H9 (cell line): ENCODE measurements around the gene NEIL1. TPM values are rescaled to one million over a fixed set of nuclear protein-coding genes. Genes with fewer than 3 reads are reported as not detected.

Experiments used
- DNase-seq: peaks from one replicate; pipeline ENCODE4 v3.0.0-alpha.2; 2017
- H2AFZ ChIP-seq: one replicate; pipeline ENCODE4 v1.6.1; 2013; ENCODE audit warnings: mild to moderate bottlenecking, low read length, control low read depth, moderate library complexity
- H2AK5ac ChIP-seq: 2 replicates; pipeline ENCODE4 v1.6.1; 2013; ENCODE audit warnings: low read length, control low read depth, mixed read lengths; ENCODE audit not compliant: insufficient read length
- H2BK120ac ChIP-seq: one replicate; pipeline ENCODE4 v1.6.1; 2013; ENCODE audit warnings: low read depth, mild to moderate bottlenecking, low read length, control low read depth, inconsistent platforms; ENCODE audit not compliant: poor library complexity, severe bottlenecking
- H2BK12ac ChIP-seq: 2 replicates; pipeline ENCODE4 v1.6.1; 2013; ENCODE audit warnings: low read length, control low read depth, mixed read lengths, low read depth; ENCODE audit not compliant: insufficient read length
- H2BK15ac ChIP-seq: 2 replicates; pipeline ENCODE4 v1.6.1; 2013; ENCODE audit warnings: low read depth, low read length, control low read depth
- H2BK20ac ChIP-seq: one replicate; pipeline ENCODE4 v1.6.1; 2013; ENCODE audit warnings: low read depth, mild to moderate bottlenecking, low read length, control low read depth, inconsistent platforms; ENCODE audit not compliant: poor library complexity, severe bottlenecking
- H2BK5ac ChIP-seq: 2 replicates; pipeline ENCODE4 v1.6.1; 2013; ENCODE audit warnings: low read length, control low read depth, mixed read lengths; ENCODE audit not compliant: insufficient read length
- H3K14ac ChIP-seq: 2 replicates; pipeline ENCODE4 v1.6.1; 2013; ENCODE audit warnings: low read length, control low read depth; ENCODE audit not compliant: insufficient read depth
- H3K18ac ChIP-seq: 2 replicates; pipeline ENCODE4 v1.6.1; 2013; ENCODE audit warnings: low read depth, mild to moderate bottlenecking, mixed read lengths, low read length, control low read depth; ENCODE audit not compliant: insufficient read length
- H3K23ac ChIP-seq: 2 replicates; pipeline ENCODE4 v1.6.1; 2013; ENCODE audit warnings: low read length, control low read depth, mixed read lengths, low read depth; ENCODE audit not compliant: insufficient read length
- H3K23me2 ChIP-seq: 2 replicates; pipeline ENCODE4 v1.6.1; 2013; ENCODE audit warnings: low read depth, mild to moderate bottlenecking, mixed read lengths, low read length, control low read depth; ENCODE audit not compliant: insufficient read length, poor library complexity, severe bottlenecking
- H3K27ac ChIP-seq: 2 replicates; pipeline ENCODE4 v1.5.1; 2013; ENCODE audit warnings: low read length, control low read depth, mixed read lengths, low read depth; ENCODE audit not compliant: insufficient read length
- H3K27me3 ChIP-seq: 2 replicates; pipeline ENCODE4 v1.6.1; 2013; ENCODE audit warnings: low read length, control low read depth, inconsistent platforms; ENCODE audit not compliant: insufficient read depth
- H3K4ac ChIP-seq: 2 replicates; pipeline ENCODE4 v1.6.1; 2013; ENCODE audit warnings: low read depth, mild to moderate bottlenecking, control low read depth, inconsistent platforms, low read length, moderate library complexity
- H3K4me1 ChIP-seq: 2 replicates; pipeline ENCODE4 v1.6.1; 2013; ENCODE audit warnings: low read length, control low read depth, inconsistent platforms; ENCODE audit not compliant: insufficient read depth
- H3K4me2 ChIP-seq: 2 replicates; pipeline ENCODE4 v1.6.1; 2013; ENCODE audit warnings: low read length, control low read depth, mixed read lengths; ENCODE audit not compliant: insufficient read length, insufficient read depth
- H3K56ac ChIP-seq: 2 replicates; pipeline ENCODE4 v1.6.1; 2013; ENCODE audit warnings: low read depth, mild to moderate bottlenecking, mixed read lengths, low read length, control low read depth; ENCODE audit not compliant: insufficient read length
- H3K79me1 ChIP-seq: 2 replicates; pipeline ENCODE4 v1.6.1; 2013; ENCODE audit warnings: low read depth, mild to moderate bottlenecking, moderate library complexity, low read length, control low read depth, inconsistent platforms; ENCODE audit not compliant: insufficient read depth, poor library complexity, severe bottlenecking
- H3K79me2 ChIP-seq: 2 replicates; pipeline ENCODE4 v1.6.1; 2013; ENCODE audit warnings: low read length, control low read depth, inconsistent platforms; ENCODE audit not compliant: insufficient read depth
- H3K9ac ChIP-seq: 2 replicates; pipeline ENCODE4 v1.6.1; 2013; ENCODE audit warnings: low read length, control low read depth, mixed read lengths; ENCODE audit not compliant: insufficient read length; ENCODE audit errors: extremely low read depth
- H3K9me3 ChIP-seq: one replicate; pipeline ENCODE4 v1.6.1; 2013; ENCODE audit warnings: low read depth, low read length, inconsistent platforms; ENCODE audit not compliant: control insufficient read depth
- H3T11ph ChIP-seq: one replicate; pipeline ENCODE4 v1.6.1; 2013; ENCODE audit warnings: mild to moderate bottlenecking, low read length, control low read depth, inconsistent platforms
- H4K20me1 ChIP-seq: one replicate; pipeline ENCODE4 v1.6.1; 2013; ENCODE audit not compliant: control insufficient read depth, insufficient read length, insufficient read depth
- H4K5ac ChIP-seq: 2 replicates; pipeline ENCODE4 v1.6.1; 2013; ENCODE audit warnings: low read depth, mild to moderate bottlenecking, mixed read lengths, low read length, control low read depth; ENCODE audit not compliant: insufficient read length
- H4K8ac ChIP-seq: replicated peaks from 2 replicates; pipeline ENCODE4 v1.6.1; 2013; ENCODE audit warnings: low read length, control low read depth, mixed read lengths, low read depth; ENCODE audit not compliant: insufficient read length
- H4K91ac ChIP-seq: 2 replicates; pipeline ENCODE4 v1.6.1; 2013; ENCODE audit warnings: low read depth, mild to moderate bottlenecking, moderate library complexity, mixed read lengths, low read length, control low read depth; ENCODE audit not compliant: insufficient read length
- H3K27ac Mint-ChIP-seq, 3 experiments: 2 replicates in 2 of 3; 3 replicates in 1 of 3; pipeline ENCODE4 v1.8.0; 2020 to 2021; ENCODE audit warnings: mixed read lengths in 3 of 3, mild to moderate bottlenecking in 1 of 3, moderate library complexity in 1 of 3
- H3K27me3 Mint-ChIP-seq: 2 replicates; pipeline ENCODE4 v1.8.0; 2021; ENCODE audit warnings: low read depth, mild to moderate bottlenecking, moderate library complexity, mixed read lengths
- H3K36me3 Mint-ChIP-seq, 3 experiments: 2 replicates in 2 of 3; 3 replicates in 1 of 3; pipeline ENCODE4 v1.8.0; 2020 to 2021; ENCODE audit warnings: low read depth in 3 of 3, mixed read lengths in 3 of 3; ENCODE audit not compliant: insufficient read depth in 1 of 3
- H3K4me1 Mint-ChIP-seq, 2 experiments: 2 replicates each; pipeline ENCODE4 v1.8.0; 2020; ENCODE audit warnings: mixed read lengths in 2 of 2
- H3K4me3 Mint-ChIP-seq, 2 experiments: 2 replicates in 1 of 2; 3 replicates in 1 of 2; pipeline ENCODE4 v1.8.0; 2020 to 2021; ENCODE audit warnings: mild to moderate bottlenecking in 2 of 2, mixed read lengths in 2 of 2, moderate library complexity in 1 of 2
- H3K9me3 Mint-ChIP-seq, 2 experiments: 2 replicates in 1 of 2; 3 replicates in 1 of 2; pipeline ENCODE4 v1.8.0; 2020; ENCODE audit warnings: mild to moderate bottlenecking in 2 of 2, mixed read lengths in 2 of 2, moderate library complexity in 1 of 2
- CTCF ChIP-seq: fragments of 200-600 bp; sonication (generic); conservative IDR thresholded peaks from 3 replicates; pipeline ENCODE4 v1.8.0; 2021; ENCODE audit warnings: antibody characterized with exemption, mild to moderate bottlenecking
- whole genome bisulfite sequencing: extraction: QIAGEN DNeasy Blood & Tissue Kit; methylation state at CpG from one replicate; pipeline ENCODE4 v1.1.7; 2013; ENCODE audit warnings: missing lambda C conversion rate, low lambda C conversion rate, mixed read lengths; ENCODE audit not compliant: insufficient read length; ENCODE audit errors: extremely low coverage; 5-methylcytosine and 5-hydroxymethylcytosine counted together
- total RNA-seq: library from RNA; stranded (reverse); gene quantifications from 2 replicates; pipeline ENCODE4 v1.2.1, GENCODE V29; 2021

Gene NEIL1
- total RNA-seq, 1 experiment from 2014 or later = 16.5 TPM

DNA sequence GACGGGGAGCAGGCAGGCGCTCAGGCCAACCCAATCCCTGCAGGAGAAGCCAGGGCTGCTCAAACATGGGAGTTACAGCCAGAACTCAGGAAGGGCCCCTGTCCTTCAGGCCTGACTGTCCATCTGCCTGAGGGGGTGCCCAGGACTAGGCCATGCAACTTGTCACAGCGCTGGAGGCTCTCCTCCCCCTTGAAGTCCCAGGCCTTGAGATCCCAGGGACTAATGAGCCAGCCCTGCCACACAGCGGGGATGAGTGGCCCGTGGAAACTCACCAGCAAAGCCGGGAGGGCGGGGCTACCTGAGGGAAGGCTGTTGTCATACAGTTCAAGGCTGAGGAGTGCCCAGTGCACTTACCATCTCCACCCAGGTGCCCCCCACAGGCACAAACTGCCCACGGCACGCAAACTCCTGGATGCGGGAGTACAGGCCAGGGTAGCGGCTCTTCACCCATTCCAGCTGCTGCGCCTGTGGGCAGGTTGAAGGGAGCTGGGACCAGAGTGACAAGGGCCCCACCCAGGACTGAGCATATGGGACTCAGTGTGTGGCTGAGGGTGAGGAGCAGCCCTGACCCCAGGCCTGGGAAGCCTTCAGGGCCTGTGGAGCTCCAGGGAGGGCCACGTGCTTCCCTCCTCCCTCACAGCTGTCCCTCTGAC is 15.3 kb downstream of the NEIL1 start:
- Histone ChIP-seq H3K9ac (no peak overlapping the region), H4K91ac (no peak overlapping the region), H4K8ac (no peak overlapping the region), H2BK12ac (no peak overlapping the region), H3K23ac (no peak overlapping the region), H4K20me1 (no peaks in the 10 kb centered on the region), H3K27ac (no peak overlapping the region), H2BK120ac (no peak overlapping the region), H3T11ph (no peak overlapping the region), H3K4ac (no peak overlapping the region), H3K23me2 (no peaks in the 10 kb centered on the region), H3K18ac (no peak overlapping the region), H2BK15ac (no peak overlapping the region), H3K4me2 (no peak overlapping the region), H3K79me2 (no peaks in the 10 kb centered on the region), H3K4me1 (no peaks in the 10 kb centered on the region), H3K79me1 (no peaks in the 10 kb centered on the region), H2AK5ac (no peak overlapping the region), H3K14ac (no peak overlapping the region; the same call in 1 of the 2 replicates), H2AFZ (no peak overlapping the region), H3K27me3 (no peaks in the 10 kb centered on the region), H4K5ac (no peak overlapping the region), H2BK20ac (no peak overlapping the region), H2BK5ac (no peak overlapping the region), H3K56ac (no peak overlapping the region), H3K9me3 (no peaks in the 10 kb centered on the region)
- Mint-ChIP-seq H3K27me3 (peaks cover 1% of the 10 kb centered on the region; the same call in 1 of the 2 replicates), H3K36me3 (peaks cover 14 to 50% (median 49%) of the 10 kb centered on the region in 3 experiments; a peak in 6 of 7 replicates), H3K4me1 (no peaks in the 10 kb centered on the region; a peak in 1 of 4 replicates), H3K9me3 (no peaks in the 10 kb centered on the region), H3K27ac (no peak overlapping the region), H3K4me3 (no peak overlapping the region)
- no peak for DNase-seq
- TF ChIP-seq CTCF = no peak
- WGBS = no CpG with 5 or more reads among the region's 13 CpGs
